Activated CD4-positive, alpha-beta T cell treated with anti-CD3 and anti-CD28 coated beads, Interleukin-2, amount 50 U/mL, for 24 hours (primary cell): ENCODE measurements around the gene ZBTB20.

Experiments used
- DNase-seq, 2 donors: peaks; one replicate each; pipeline ENCODE4 v3.0.0-alpha.2; 2020; ENCODE audit warnings: low read depth in 1 of 2, low spot score in 1 of 2

The ZBTB20 gene

DNA sequence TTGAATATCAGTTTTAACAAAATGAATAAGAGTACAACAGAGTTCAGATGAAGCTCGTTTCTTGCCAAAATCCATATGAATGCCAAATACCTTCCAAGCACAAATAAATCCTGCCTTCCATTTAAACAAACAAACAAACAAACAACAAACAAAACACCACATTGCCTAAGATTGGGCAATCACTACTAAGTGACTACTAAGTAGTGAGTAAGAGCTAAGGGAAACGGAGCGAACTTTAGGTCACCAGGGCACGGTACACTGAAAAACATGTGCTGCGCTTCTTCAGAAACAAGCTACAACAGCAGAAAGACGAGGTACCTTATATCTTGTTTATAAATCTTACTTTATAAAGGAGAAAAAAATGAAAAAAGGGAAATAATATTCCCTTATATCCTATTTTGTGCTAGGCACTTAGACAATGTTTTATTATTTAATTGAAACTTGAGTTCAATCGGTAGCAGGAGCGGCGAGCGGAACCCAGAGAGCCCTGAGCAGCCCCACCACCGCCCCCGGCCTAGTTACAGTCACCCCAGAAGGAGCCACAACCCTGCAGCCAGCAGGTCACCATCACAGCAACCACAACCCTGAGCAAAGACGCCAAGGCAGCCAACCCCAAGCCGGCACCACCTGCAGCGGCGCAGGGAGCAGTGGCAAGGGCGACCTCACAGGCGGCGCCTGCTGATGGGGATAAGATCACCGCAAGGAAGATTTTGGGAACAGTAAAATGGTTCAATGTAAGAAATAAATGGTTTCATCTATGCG is 216.9 kb downstream of the ZBTB20 start:
- DNase-seq, result no peak

DNA sequence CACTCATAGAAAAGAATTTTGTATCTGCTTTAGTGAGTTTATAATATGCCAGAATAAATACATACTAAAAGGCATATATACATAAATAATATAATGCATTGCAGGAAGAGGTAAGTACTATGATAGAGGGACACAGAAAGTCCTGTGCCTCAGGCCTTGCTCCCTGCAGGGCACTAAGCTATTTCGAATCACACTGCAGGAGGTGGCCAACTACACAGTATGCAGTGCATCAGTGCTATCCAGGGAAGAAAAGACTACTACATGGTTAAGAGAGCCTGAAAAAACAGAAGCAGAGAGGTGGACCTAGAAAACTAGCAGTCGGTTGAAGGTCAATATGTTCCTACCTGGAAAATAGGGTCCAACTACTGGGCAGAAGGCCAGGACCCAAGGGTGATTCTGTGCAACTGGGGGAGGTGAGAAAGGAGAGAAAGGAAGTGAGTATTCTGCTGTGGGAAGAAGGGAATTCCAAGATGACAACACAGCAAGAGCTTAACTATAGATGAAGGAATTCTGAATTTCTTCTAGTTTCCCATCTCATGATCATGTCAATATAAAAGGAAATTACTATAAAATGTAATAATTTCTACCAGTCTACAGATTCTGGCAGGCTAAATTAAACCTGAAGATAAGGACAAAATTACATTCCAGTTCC is 218.0 kb downstream of the ZBTB20 start:
- DNase-seq, result no peak

GRCh38 chr3:114904633-114905032 is 242.5 kb downstream of the ZBTB20 start:
- no peak for DNase-seq

DNA sequence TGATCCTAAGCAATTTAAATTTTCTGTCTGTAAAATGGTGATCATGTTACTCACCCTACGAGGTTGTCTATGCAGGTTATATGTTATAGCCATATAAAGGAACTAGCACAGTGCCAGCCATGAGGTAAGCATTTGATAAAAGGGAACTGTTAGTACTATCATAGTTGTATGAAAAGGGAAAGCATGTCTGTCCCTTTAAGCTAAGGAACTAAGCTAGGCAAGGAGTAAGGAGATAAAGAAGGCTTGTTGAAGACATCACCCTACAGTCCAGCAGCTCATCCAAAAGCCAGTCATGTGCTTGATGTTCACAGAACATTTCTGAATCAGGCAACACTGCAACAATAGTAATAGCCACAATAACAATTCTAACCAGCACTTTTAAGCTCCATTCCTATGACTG is 243.9 kb downstream of the ZBTB20 start:
- no peak for DNase-seq

- no peak for DNase-seq
These were observed 244.4 kb downstream of the ZBTB20 start for GRCh38 chr3:114902691-114903101.

DNA sequence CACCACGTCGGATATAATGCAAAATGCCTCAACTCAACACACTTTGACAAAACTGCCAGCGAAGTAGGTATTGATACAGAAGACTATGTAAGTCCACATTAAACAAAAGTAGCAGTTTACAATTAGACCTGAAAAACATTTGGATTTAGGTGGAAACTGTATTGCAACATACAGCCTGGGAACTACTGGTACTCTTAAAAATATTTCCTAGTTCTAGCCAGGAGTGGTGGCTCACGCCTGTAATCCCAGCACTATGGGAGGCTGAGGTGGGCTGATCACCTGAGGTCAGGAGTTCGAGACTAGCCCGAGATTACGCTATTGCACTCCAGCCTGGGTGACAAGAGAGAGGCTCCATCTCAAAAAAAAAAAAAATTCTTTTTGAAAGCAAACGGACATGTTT is 246.2 kb downstream of the ZBTB20 start:
- no peak for DNase-seq

DNA sequence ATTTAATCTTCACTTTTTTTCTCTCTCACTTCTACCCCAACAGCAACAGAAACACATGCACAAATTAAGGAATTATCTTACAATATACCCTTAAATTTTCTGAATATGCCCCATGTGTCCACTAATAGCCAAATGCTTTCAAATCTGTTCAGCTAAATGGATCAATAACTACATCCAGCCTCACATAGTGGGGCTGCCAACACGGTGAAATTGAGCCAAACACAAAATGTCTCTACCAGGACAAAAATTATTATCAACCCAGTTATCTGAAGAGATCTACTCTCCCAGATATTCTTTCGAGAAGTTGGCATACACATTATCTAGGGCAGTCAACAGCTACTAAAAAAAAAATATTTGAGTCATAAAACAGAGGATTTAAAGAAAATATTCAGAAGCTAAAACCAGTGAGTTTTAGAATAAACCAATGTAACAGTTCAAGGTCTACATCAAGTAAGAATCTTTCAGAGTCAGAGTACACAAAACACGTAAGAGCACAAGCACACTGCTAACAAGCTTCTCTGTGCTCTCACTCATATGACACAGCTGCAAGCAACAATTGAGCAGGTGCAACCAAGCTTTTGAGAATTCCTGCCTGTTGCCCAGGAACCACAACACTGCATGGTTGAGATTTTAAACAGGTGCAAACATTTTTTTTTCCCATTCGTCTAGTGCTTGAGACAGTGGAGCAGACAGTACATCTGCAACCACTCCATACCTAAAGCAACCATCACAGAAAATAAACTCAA is 247.7 kb downstream of the ZBTB20 start:
- DNase-seq, result no peak

GRCh38 chr3:114896978-114897377 is 250.1 kb downstream of the ZBTB20 start:
- no peak for DNase-seq

DNA sequence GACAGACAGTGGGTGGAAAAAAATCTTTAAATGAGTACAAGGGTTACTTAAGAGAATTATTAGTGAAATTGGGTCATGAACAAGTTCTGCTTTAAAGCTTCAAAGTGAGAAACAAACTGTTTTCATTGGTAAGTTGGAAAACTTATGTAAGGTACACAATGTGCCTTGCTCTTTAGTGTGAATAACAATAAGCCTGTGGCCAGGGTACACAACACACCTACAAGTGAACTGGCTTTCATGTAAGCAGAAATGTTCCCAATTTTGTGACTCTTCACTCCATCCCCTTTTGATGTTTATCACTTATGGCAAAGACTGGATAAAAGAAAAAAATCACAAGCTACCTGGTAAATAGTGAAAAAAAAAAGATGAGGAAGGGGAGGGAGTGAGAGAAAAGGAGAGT is 253.7 kb downstream of the ZBTB20 start:
- DNase-seq, result no peak

DNA sequence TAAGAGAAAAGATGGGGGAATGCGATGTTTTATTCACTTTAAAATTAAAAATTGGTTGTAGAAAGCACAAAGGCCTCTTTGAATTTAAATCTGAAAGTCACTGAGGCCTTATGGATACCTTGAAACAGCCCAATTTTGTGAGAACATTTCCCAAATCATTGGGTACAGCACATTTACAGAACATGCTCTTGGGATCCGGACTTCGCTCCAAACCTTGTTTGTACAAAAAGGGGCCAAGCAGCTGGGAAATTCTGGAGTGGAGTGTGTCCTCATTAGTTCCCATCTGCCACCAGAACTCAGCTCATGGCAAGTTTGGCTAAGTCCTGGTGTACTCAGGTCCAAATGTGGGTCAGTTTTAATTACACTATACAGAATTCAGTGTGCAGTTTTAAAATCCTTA is 254.2 kb downstream of the ZBTB20 start:
- DNase-seq, result no peak

DNA sequence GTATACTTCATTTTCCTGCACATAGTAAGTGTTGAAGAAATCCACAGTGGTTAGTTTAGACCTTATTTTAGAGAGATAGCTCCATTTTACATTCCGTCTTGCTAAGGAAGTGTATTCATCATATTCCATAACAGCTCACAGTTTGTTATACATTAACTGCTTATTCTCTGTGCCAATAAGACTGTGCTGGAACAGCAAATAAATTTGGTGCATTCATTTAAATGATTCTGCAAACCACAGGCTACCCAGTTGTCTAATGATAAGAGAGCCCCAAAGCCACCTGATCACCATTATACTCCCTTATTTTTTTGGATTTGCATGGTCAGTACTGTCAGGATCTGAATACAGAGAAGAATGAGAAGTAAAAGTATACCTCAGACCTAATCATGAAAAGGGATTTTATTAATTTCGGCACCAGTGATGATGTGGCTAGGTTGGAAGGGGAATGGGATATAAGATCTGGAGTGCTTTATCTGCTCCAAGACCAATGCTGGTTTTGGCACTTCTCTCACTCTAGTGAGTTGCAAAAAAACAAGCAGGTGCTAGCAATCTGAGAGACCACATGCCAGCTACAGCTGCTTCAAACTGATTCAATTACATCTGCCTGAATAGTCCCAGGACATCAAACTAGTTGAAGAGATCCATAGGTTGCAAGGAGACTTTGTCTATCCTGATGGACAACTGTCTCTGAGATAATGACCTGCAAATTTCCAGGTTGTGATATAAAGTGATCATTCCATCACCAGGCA is 254.8 kb downstream of the ZBTB20 start:
- DNase-seq, result no peak

- no peak for DNase-seq
These were observed 259.3 kb downstream of the ZBTB20 start for GRCh38 chr3:114887806-114888205.

- no peak for DNase-seq
These were observed 260.2 kb downstream of the ZBTB20 start for GRCh38 chr3:114886905-114887304.

GRCh38 chr3:114884213-114884923 is 262.7 kb downstream of the ZBTB20 start:
- DNase-seq, result no peak

- no peak for DNase-seq
These were observed 267.0 kb downstream of the ZBTB20 start for GRCh38 chr3:114880078-114880477.

DNA sequence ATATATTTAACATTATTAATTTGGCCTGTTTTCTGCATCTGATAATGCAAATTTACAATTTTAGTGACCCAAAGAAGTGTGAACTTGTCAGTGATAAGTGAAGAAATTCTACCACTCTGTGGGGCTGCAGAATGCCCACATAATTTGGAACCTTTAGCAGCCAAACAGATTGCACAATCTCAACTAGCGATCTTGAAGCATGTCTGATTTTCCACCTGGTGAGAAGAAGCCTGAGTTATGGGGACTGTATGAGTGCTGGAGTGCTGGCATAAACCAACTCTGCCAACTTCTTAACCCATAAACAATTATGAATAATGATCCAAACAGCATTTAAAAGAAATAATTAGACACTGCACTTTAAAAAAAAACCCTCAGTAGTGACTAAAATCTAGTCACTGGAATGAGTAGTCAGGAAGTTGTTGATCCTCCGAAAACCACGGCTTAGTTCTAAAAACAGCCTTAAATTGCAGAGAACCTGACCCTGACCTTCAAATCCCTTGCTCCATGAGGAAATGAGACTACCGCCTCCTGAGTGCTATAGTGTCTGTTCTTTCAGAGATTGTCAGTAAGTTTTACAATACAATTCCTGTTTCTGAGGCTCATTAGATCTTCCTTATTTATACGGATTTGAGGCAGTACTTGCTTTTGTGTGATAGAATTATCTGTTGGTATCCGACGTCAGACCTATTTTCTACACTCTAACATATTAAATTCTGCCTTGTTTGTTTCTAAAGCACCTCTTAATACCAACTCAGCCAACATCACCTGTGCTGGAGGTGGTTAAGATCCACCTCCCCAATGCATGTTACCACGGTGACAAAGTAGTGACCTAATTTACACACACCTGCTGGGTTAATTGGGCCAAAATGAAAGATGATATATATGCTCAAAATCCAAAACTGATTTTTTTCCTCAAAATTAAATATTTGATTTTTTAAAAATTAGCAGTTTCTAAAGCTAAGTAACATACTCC is 267.7 kb downstream of the ZBTB20 start:
- DNase-seq, result no peak

- DNase-seq, result no peak
These were observed 268.8 kb downstream of the ZBTB20 start for GRCh38 chr3:114878114-114878839.

- DNase-seq, result no peak
These were observed 269.5 kb downstream of the ZBTB20 start for GRCh38 chr3:114877378-114878113.
